ENCODE data around the gene PARD6G. TPM values are rescaled to one million over a fixed set of nuclear protein-coding genes. Genes with fewer than 3 reads are reported as not detected.
"Not testable (repeated sequence)": the region's sequence is repeated elsewhere in the genome, so short reads cannot be mapped to it uniquely, and the experiment has no call there.

Gene PARD6G
- 1.7 TPM for total RNA-seq
- long read RNA-seq, partial matches to known transcripts, result 0 of 3 reads
- long read RNA-seq, other reads (novel, unspliced or antisense), result 3 of 3 reads

- ATAC-seq (ENCODE audit: poor library complexity) (peak; percentile 95), DNase-seq (peak; percentile 90)
- intact Hi-C loops (cut with DNase I), result no loop called here
Measured at GRCh38 chr18:80247393-80247841, at the start of gene PARD6G. Gene PARD6G, minus strand, starts transcription at chr18:80247514. Its CDS starts 166 bp downstream, at chr18:80247348.

- ATAC-seq (ENCODE audit: poor library complexity) (peak; percentile 43), DNase-seq (peak; percentile 45)
- intact Hi-C loops (cut with DNase I), result not testable (repeated sequence)
Measured at GRCh38 chr18:80262241-80263033, 15.1 kb upstream of the PARD6G start.

GRCh38 chr18:80259610-80260009, 12.3 kb upstream of the PARD6G start:
- intact Hi-C loops (cut with DNase I), result no loop called here
- ATAC-seq (ENCODE audit: poor library complexity), result no peak
- DNase-seq, result no peak

GRCh38 chr18:80258640-80259039, 11.3 kb upstream of the PARD6G start:
- DNase-seq, result no peak
- intact Hi-C loops (cut with DNase I), result no loop called here
- no peak for ATAC-seq (ENCODE audit: poor library complexity)

- DNase-seq (peak; percentile 86), ATAC-seq (ENCODE audit: poor library complexity) (peak; percentile 56)
- intact Hi-C loops (cut with DNase I), result not testable (repeated sequence)
Measured at GRCh38 chr18:80257579-80258543, 10.5 kb upstream of the PARD6G start.

DNA sequence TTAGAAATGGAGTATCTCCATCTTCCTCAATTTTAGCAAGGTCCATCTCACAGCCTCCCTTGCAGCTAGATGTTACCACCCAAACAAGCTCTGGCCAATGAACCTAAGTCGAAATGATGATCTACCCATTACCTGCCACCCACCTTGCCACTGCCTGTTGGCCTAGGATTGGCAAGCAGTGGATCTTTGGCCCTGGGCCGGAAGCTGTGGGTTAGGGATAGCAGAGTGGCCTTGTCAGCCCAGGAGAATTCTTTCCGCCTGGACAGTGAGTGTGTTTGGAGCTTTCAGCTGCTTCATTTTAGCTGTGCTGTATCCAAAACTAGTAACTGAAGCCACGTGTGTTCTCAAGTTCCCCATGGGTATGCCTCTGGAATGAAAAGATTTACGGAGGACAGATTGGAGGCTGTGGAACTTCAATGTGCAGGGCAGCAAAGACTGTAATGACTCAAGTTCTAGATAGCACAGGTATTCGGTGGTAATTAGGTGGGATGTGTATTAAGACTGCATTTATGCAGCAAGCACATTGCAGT, 7.7 kb upstream of the PARD6G start:
- DNase-seq, result no peak
- no peak for ATAC-seq (ENCODE audit: poor library complexity)
- intact Hi-C loops (cut with DNase I), result no loop called here

GRCh38 chr18:80253871-80254492, 6.7 kb upstream of the PARD6G start:
- intact Hi-C loops (cut with DNase I), result no loop called here
- no peak for ATAC-seq (ENCODE audit: poor library complexity)
- no peak for DNase-seq

- ATAC-seq (ENCODE audit: poor library complexity) (no peak), DNase-seq (no peak)
- intact Hi-C loops (cut with DNase I), result no loop called here
Measured at GRCh38 chr18:80253236-80253635, 5.9 kb upstream of the PARD6G start.

GRCh38 chr18:80252136-80252535, 4.8 kb upstream of the PARD6G start:
- DNase-seq, result no peak

DNA sequence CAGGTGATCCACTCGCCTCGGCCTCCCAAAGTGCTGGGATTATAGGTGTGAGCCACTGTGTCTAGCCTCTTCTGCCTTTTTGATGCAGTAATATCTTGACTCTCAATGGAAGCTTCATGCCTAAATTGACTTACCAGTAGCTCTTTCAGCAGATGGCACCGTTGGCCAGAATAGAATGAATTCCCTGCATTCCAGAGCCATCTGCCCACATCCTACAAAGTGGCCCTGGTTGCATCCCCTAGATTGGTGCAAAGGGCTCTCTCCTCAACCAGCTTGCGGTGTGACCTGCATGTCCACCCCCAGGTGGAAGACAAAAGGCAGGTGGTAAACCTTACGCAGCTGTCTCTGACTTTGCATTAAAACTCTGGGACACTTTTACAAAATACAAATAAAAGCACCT, 4.4 kb upstream of the PARD6G start:
- ATAC-seq (ENCODE audit: poor library complexity) (no peak), DNase-seq (no peak)
- intact Hi-C loops (cut with DNase I), result no loop called here

More at GRCh38 chr18:80252136-80252535, 4.8 kb upstream of the PARD6G start:
- ATAC-seq (ENCODE audit: poor library complexity), result no peak
- intact Hi-C loops (cut with DNase I), result no loop called here

GRCh38 chr18:80250740-80251364, 3.5 kb upstream of the PARD6G start:
- ATAC-seq (ENCODE audit: poor library complexity), result no peak
- intact Hi-C loops (cut with DNase I), result no loop called here

GRCh38 chr18:80249217-80250093, 2.1 kb upstream of the PARD6G start:
- DNase-seq, result no peak
- intact Hi-C loops (cut with DNase I), result no loop called here

More at GRCh38 chr18:80250740-80251364, 3.5 kb upstream of the PARD6G start:
- no peak for DNase-seq

GRCh38 chr18:80246445-80247392, 595 bp downstream of the PARD6G start:
- DNase-seq (peak; percentile 48), ATAC-seq (ENCODE audit: poor library complexity) (peak; percentile 33)
- intact Hi-C loops (cut with DNase I), result no loop called here

More at GRCh38 chr18:80249217-80250093, 2.1 kb upstream of the PARD6G start:
- no peak for ATAC-seq (ENCODE audit: poor library complexity)

GRCh38 chr18:80245781-80246444, 1.4 kb downstream of the PARD6G start:
- ATAC-seq (ENCODE audit: poor library complexity) (no peak), DNase-seq (no peak)
- intact Hi-C loops (cut with DNase I), result no loop called here

GRCh38 chr18:80244956-80245730, 2.2 kb downstream of the PARD6G start:
- intact Hi-C loops (cut with DNase I), result no loop called here
- DNase-seq (no peak), ATAC-seq (ENCODE audit: poor library complexity) (no peak)

Data from Right ventricle myocardium superior (tissue), 1 donor.